Right lobe of liver (tissue), 4 donors: ENCODE measurements around the gene RIPK1.
"Not testable (repeated sequence)": the region's sequence is repeated elsewhere in the genome, so short reads cannot be mapped to it uniquely, and the experiment has no call there.

Source experiments
- CTCF ChIP-seq, 4 donors: fragments of 200-600 bp in 3 of 4; fragments of 450-650 bp in 1 of 4; IDR thresholded peaks; one replicate each; pipeline versions ENCODE4 v1.5.1 to v1.8.0; 2016 to 2022; ENCODE audit warnings: antibody characterized with exemption in 4 of 4, mild to moderate bottlenecking in 2 of 4
- POLR2A ChIP-seq: fragments of 450-650 bp; IDR thresholded peaks from one replicate; pipeline ENCODE4 v1.6.1; 2017; ENCODE audit warnings: antibody characterized with exemption, mild to moderate bottlenecking
- donor health status: DM: no; HTN: no; CAD: no.
- donor health status: DM: no; HTN: no; CAD: no.
- donor health status: DM: no; HTN: yes; CAD: no.

GRCh38 chr6:3155416-3155815 lies 87.1 kb downstream of the RIPK1 start:
- TF ChIP-seq CTCF (IDR thresholded peaks at IDR 0.05); POLR2A: not testable (repeated sequence)
